Osteoblast (primary cell): ENCODE measurements around the gene DELE1. TPM values are rescaled to one million over a fixed set of nuclear protein-coding genes. Genes with fewer than 3 reads are reported as not detected.

ENCODE experiments used
- DNase-seq: peaks from one replicate; pipeline ENCODE4 v3.0.0; 2011; ENCODE audit warnings: low spot score, mixed read lengths; ENCODE audit not compliant: insufficient read length; ENCODE audit errors: missing footprints
- H2AFZ ChIP-seq: 2 replicates; pipeline ENCODE4 v1.6.0; 2011; ENCODE audit warnings: mild to moderate bottlenecking, low read length
- H3K27ac ChIP-seq: 2 replicates; pipeline ENCODE4 v1.5.1; 2011; ENCODE audit warnings: mild to moderate bottlenecking, low read depth, low read length, moderate library complexity
- H3K27me3 ChIP-seq: 2 replicates; pipeline ENCODE4 v1.6.0; 2012; ENCODE audit warnings: mild to moderate bottlenecking, control low read depth, inconsistent platforms, low read length, moderate library complexity; ENCODE audit not compliant: insufficient read depth
- H3K36me3 ChIP-seq: 2 replicates; pipeline ENCODE4 v1.5.1; 2011; ENCODE audit warnings: mild to moderate bottlenecking, low read length, control low read depth, moderate library complexity; ENCODE audit not compliant: insufficient read depth
- H3K4me1 ChIP-seq: 2 replicates; pipeline ENCODE4 v1.5.1; 2011; ENCODE audit warnings: mild to moderate bottlenecking, low read length, control low read depth, moderate library complexity; ENCODE audit not compliant: insufficient read depth
- H3K4me2 ChIP-seq: 2 replicates; pipeline ENCODE4 v1.6.0; 2011; ENCODE audit warnings: mild to moderate bottlenecking, low read length; ENCODE audit not compliant: insufficient read depth
- H3K4me3 ChIP-seq: fragments of 200-600 bp; sonication (generic); 3 replicates; pipeline ENCODE4 v1.5.1; 2012; ENCODE audit warnings: mild to moderate bottlenecking, low read length, inconsistent platforms; ENCODE audit not compliant: insufficient read depth
- H3K79me2 ChIP-seq: 2 replicates; pipeline ENCODE4 v1.6.0; 2012; ENCODE audit warnings: mild to moderate bottlenecking, low read length, control low read depth, inconsistent platforms; ENCODE audit not compliant: insufficient read depth
- H3K9me3 ChIP-seq: 2 replicates; pipeline ENCODE4 v1.5.1; 2011; ENCODE audit warnings: low read depth, low read length, control low read depth
- H4K20me1 ChIP-seq: 2 replicates; pipeline ENCODE4 v1.6.0; 2012; ENCODE audit warnings: mild to moderate bottlenecking, low read length, control low read depth; ENCODE audit not compliant: insufficient read depth
- total RNA-seq: library from RNA; depleted of rRNA; stranded (reverse); fragments of >200 nt; gene quantifications from 2 replicates; pipeline ENCODE4 v1.2.3, GENCODE V29; 2012
- TF ChIP-seq, protein P1 (sequence below): IDR thresholded peaks from 2 replicates; pipeline ENCODE4 v1.5.1; 2011; ENCODE audit warnings: mild to moderate bottlenecking, low read depth, low read length, moderate library complexity; ENCODE audit errors: extremely low read depth

Gene DELE1
- total RNA-seq, 1 donor = 52.1 TPM

DNA sequence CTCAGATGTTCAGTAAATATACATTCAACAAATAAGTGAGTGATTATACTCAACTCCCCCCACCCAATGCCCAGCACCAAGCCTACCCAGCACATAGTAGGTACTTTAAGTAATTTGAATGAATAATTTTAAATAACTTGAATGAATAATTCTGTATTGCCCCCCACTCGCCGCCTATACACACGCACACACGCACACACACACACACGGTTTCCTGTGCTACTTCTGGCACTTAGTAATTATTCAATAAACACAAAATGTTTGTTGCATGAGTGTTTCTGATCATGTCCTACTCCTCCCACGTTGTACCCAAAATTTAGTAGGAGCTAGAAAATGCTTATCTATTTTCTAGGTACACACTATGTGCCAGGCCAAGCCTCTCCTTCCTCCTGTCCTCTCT, 18.1 kb downstream of the DELE1 start:
- Histone ChIP-seq H2AFZ (no peak overlapping the region), H3K4me2 (no peak overlapping the region), H3K79me2 (no peaks in the 10 kb centered on the region), H3K27me3 (peaks cover 3% of the 10 kb centered on the region), H3K27ac (peak overlapping the region; percentile 3), H3K4me1 (peaks cover 18% of the 10 kb centered on the region), H3K9me3 (no peaks in the 10 kb centered on the region), H4K20me1 (peaks cover 2% of the 10 kb centered on the region), H3K36me3 (peaks cover 25% of the 10 kb centered on the region), H3K4me3 (no peak overlapping the region)
- TF ChIP-seq, protein P1, sequence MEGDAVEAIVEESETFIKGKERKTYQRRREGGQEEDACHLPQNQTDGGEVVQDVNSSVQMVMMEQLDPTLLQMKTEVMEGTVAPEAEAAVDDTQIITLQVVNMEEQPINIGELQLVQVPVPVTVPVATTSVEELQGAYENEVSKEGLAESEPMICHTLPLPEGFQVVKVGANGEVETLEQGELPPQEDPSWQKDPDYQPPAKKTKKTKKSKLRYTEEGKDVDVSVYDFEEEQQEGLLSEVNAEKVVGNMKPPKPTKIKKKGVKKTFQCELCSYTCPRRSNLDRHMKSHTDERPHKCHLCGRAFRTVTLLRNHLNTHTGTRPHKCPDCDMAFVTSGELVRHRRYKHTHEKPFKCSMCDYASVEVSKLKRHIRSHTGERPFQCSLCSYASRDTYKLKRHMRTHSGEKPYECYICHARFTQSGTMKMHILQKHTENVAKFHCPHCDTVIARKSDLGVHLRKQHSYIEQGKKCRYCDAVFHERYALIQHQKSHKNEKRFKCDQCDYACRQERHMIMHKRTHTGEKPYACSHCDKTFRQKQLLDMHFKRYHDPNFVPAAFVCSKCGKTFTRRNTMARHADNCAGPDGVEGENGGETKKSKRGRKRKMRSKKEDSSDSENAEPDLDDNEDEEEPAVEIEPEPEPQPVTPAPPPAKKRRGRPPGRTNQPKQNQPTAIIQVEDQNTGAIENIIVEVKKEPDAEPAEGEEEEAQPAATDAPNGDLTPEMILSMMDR = no peak
- DNase-seq = no peak

DNA sequence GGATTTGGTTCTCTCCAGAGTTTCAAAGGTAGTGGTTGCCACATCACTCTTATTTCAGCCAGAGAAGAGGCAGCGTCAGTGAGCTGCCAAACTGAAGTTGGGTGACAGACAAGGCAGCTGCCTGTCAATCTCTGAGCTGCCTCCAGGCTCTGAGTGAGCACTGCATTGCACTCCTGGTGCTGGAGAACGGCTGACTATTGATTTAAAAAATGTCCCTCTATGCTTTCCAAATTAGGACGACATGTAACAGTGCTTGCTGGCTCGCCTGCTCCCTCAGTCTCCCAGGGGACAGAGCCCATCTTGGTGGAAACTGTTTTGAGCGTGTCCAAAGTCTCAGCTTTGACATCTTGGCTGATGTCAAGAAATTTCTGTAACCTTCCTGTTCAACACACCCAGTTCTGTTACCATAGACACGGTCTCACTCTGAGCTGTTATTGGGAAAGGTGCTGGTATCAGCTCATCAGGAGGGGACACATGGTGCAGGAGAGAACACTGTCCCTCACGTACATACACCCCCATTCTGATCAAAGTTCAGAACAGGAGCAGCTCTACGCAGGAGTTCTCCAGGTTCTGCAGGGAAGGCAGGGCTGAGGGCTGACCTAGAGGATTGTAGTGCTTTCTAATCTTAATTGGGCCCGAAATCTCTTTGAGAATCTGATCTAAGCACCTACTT, 18.6 kb downstream of the DELE1 start:
- Histone ChIP-seq H3K4me1 (peaks cover 18% of the 10 kb centered on the region), H3K27ac (no peak overlapping the region), H4K20me1 (peaks cover 2% of the 10 kb centered on the region), H3K4me2 (no peak overlapping the region), H2AFZ (no peak overlapping the region), H3K9me3 (no peaks in the 10 kb centered on the region), H3K27me3 (peaks cover 3% of the 10 kb centered on the region), H3K36me3 (peaks cover 19% of the 10 kb centered on the region), H3K4me3 (no peak overlapping the region), H3K79me2 (no peaks in the 10 kb centered on the region)
- DNase-seq = no peak
- TF ChIP-seq, protein P1 = no peak

DNA sequence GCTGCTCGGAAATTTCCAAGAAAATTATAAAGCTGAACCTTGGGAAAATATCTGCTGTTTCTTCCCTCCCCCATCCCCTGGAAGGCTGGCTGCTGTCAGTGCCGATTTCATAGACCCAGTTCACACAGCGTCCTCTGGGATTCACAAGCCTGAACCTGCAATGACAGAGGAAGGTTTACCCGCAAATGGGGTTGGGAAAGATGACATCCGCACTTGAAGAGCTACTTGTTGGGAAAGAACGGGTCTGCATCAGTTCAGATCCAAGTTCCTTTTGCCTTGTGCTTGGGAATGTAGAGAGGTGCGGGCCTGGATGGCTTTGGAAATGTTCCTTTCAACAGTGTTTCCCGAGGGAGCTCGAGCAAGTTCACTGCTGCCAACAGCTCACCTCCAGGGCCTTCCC, 20.4 kb downstream of the DELE1 start:
- H3K27me3 ChIP-seq = peaks cover 5% of the 10 kb centered on the region
- H3K9me3 ChIP-seq = no peaks in the 10 kb centered on the region
- DNase-seq = no peak
- H3K4me1 ChIP-seq = peaks cover 18% of the 10 kb centered on the region
- H3K4me2 ChIP-seq = no peak overlapping the region
- H3K79me2 ChIP-seq = no peaks in the 10 kb centered on the region
- no peak overlapping the region for H3K27ac ChIP-seq
- H2AFZ ChIP-seq = no peak overlapping the region
- no peak overlapping the region for H3K4me3 ChIP-seq
- TF ChIP-seq, protein P1 = no peak
- peaks cover 9% of the 10 kb centered on the region for H3K36me3 ChIP-seq
- peaks cover 2% of the 10 kb centered on the region for H4K20me1 ChIP-seq

DNA sequence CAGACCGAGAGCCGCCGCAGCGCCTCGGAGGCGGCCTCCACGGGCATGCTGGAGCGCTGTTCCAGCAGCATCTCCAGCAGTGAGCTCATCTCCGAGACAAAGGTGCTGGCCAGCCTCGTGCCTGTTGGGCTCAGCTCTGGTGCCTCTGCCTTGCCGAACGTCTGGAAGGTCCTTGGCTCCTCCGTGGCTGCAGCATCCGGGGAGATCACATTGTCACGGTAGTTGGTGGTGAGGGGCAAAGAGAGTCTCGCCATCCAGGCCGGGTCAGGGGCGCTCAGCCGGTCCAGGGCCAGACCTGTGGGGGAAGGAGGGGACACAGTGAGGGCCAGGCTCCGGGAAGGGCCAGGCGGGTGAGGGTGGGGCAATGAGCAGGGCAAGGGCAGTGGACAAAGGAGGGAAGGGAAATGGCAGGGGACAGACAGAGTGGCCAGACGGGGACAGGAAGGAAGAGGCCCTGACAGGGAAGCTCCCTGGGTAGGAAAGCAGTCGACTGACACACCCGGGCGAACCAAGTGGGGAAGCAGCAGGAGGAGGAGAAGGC, 21.9 kb downstream of the DELE1 start:
- Histone ChIP-seq H3K4me3 (no peak overlapping the region), H3K9me3 (no peaks in the 10 kb centered on the region), H3K27me3 (peaks cover 5% of the 10 kb centered on the region), H3K27ac (no peak overlapping the region), H3K4me1 (peaks cover 14% of the 10 kb centered on the region), H3K4me2 (no peak overlapping the region), H3K36me3 (no peaks in the 10 kb centered on the region), H4K20me1 (no peaks in the 10 kb centered on the region), H3K79me2 (no peaks in the 10 kb centered on the region), H2AFZ (no peak overlapping the region)
- TF ChIP-seq, protein P1 = no peak
- no peak for DNase-seq
